Measurements from ENCODE around the gene EIF1.
"Not testable (repeated sequence)": the region's sequence is repeated elsewhere in the genome, so short reads cannot be mapped to it uniquely, and the experiment has no call there.

Gene EIF1

GRCh38 chr17:41679740-41680425, 8.8 kb upstream of the EIF1 start:
- DNase-seq = no peak

- DNase-seq = no peak
These were observed 8.2 kb upstream of the EIF1 start for GRCh38 chr17:41680426-41681040.

- DNase-seq = no peak
These were observed 6.9 kb upstream of the EIF1 start for GRCh38 chr17:41681776-41682175.

DNA sequence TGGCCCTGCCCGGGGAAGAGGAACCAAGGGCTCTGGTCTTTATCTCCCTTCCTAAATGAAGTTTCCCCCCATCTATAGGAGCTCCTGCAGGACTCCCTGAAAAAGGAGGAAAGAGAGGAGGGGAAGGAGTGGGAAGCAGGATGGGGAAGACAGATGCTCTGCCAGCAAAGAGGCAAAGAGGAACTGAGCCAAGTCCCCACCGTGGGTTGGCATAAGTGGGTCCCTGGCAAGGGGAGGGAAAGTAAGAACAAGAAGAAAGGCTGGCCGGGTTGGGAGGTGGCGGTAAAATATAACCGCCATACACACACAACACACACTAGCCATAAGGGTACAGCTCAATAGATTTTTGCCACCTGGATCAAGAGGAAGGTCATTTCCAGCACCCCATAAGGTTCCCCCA, 6.1 kb upstream of the EIF1 start:
- no peak for DNase-seq

- no peak for DNase-seq
These were observed 5.2 kb upstream of the EIF1 start for GRCh38 chr17:41683441-41684007.

GRCh38 chr17:41684035-41684434, 4.7 kb upstream of the EIF1 start:
- DNase-seq = peak; percentile 24

DNA sequence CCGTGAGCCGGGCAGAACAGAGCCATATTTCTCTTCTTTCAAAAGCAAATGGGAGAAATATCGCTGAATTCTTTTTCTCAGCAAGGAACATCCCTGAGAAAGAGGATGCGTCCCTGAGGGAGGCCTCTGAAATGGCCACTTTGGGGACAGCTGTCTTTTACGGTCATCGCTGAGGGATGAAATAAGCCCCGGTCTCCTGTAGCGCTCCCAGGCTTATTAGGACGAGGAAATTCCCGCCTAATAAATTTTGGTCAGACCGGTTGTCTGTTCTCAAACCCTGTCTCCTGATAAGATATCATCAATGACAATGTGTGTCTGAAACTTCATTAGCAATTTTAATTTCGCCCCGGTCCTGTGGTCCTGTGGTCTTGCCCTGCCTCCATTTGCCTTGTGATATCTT, 2.9 kb upstream of the EIF1 start:
- not testable (repeated sequence) for DNase-seq

DNA sequence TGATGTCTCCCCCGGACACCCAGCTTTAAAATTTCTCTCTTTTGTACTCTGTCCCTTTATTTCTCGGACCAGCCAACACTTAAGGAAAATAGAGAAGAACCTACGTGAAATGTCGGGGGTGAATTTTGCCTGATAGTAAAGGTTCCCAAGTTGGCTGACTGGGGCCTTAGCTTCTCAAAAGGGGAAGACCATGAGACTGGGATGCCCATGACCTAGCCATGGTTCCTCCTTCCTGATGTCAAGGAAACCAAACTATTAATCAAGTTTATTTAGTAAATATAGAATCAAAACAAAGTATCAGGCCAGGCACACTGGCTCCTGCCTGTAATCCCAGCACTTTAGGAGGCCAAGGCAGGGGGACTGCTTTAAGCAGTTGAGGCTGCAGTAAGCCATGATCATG, 2.4 kb upstream of the EIF1 start:
- DNase-seq = no peak

GRCh38 chr17:41687828-41688640, 651 bp upstream of the EIF1 start:
- peak; percentile 79 for DNase-seq

DNA sequence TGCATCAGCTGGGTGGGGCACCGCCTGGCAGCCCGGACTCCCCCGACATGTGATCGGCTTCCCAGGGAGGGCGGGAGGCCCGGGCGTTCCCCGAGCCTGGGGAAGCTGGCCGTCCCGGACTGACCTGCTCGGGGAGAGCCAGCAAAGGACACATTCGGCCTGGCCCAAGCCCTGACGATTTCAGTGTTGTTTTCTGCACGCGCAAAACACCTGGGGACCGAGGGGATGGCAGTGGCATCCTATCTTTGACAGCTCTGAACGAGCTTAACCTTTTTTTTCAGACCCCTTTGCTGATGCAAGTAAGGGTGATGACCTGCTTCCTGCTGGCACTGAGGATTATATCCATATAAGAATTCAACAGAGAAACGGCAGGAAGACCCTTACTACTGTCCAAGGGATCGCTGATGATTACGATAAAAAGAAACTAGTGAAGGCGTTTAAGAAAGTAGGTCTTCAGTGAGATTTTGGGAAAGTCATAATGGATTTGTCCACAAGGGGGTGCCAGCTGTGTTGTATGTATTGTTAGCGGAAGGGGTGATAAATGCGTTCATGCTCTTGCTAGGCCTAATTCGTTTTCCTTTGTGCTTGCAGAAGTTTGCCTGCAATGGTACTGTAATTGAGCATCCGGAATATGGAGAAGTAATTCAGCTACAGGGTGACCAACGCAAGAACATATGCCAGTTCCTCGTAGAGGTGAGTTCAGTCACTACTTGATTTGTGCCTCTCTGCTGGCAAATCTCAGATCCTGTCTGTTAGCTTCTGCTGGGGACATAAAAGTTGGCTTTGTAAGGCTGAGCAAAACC, 1.0 kb downstream of the EIF1 start:
- peak; percentile 67 for DNase-seq

DNA sequence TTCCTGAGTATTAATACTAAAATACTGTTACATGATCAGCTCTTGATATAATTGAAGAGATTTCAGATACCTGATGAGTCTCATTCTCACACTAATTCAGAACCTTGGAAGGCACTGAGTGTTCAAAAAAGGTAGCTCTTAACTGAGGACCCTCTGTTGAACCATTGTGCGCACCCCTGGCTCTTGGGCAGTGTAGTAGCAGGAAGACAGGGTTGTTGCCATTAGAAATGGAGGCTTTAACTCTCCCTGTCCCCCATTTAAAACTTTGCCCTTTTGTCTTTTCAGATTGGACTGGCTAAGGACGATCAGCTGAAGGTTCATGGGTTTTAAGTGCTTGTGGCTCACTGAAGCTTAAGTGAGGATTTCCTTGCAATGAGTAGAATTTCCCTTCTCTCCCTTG, 1.8 kb downstream of the EIF1 start:
- DNase-seq = no peak

- no peak for DNase-seq
These were observed 2.5 kb downstream of the EIF1 start for GRCh38 chr17:41691031-41691777.

DNA sequence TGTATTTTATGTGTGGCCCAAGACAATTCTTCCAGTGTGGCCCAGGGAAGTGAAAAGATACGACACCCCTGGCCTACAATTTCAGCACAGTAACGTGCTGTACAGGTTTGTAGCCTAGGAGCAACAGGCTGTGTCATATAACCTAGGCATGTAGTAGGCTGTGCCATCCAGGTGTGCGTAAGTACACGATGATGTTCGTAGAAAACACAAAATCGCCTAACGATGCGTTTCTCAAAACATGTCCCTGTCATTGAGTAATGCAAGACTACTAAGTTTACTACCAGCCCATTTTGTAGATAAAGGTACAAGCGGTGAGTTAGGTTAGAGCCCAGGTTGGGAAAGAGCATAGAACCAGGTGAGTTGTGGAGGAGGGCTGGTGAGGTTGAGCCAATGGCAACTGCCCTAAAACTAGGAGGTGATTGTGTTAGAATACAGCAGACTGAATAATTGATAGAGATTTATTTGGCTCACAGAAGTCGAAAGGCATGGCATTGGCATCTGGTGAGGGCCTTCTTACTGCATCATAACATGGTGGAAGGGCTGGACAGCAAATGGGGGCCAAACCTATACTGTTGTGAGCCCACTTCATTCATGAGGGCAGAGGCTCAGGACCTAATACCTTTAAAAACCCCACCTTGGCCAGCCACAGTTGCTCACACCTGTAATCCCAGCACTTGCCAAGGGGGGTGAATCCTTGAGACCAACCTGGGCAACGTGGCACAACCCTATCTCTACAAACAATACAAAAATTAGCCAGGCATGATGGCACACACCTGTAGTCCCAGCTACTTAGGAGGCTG, 4.2 kb downstream of the EIF1 start:
- DNase-seq = no peak

DNA sequence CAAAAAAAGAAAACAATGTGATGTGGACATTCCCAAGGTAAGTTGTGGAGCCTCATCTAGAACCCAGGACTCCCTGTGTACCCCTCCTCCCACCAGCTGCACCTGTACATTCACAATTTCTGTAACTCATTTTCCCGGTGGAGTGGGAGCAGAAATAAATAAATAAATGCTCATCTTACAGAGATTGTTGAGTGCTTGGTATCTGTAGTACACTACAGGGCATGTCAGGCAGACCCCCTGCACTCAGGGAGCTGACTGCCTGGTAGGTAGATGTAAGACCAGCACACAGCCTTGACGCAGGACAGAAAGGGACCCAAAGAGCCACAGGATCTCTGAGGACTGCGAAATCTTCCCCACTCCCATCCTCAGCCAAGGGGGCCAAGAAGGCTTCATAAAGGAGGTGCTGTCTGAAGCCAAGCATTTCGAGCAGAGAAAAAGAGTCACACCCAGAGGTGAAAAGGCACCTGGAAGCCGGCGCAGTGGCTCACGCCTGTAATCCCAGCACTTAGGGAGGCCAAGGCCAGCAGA, 6.5 kb downstream of the EIF1 start:
- DNase-seq = no peak

GRCh38 chr17:41695954-41696757, 7.5 kb downstream of the EIF1 start:
- DNase-seq = peak; percentile 91

- no peak for DNase-seq
These were observed 8.7 kb downstream of the EIF1 start for GRCh38 chr17:41697122-41697962.

DNA sequence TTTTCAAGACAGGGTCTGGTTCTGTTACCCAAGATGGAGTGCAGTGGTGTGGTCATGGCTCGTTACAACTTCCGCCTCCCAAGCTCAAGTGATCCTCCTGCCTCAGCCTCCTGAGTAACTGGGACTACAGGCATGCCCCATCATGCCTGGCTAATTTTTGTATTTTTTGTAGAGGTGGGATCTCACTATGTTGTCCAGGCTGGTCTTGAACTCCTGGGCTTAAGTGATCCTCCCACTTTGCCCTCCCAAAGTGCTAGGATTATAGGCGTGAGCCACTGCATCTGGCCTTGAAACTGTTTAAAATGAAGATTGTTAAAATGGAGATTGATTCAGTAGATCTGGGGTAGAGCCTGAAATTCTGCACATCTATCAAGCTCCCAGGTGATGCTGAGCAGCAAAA, 12.2 kb downstream of the EIF1 start:
- DNase-seq = not testable (repeated sequence)

DNA sequence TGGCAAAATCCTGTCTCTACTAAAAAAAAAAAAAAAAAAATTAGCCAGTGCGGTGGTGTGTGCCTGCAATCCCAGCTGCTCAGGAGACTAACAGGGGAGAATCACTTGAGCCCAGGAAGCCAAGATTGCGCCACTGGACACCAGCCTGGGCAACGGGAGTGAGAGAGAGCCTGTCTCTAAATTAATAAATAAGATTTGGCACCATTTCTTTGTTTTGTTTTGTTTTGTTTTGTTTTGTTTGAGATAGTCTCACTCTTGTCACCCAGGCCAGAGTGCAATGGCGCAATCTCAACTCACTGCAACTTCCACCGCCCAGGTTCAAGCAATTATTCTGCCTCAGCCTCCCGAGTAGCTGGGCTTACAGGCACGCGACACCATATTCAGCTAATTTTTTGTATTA, 14.0 kb downstream of the EIF1 start:
- no peak for DNase-seq
